CD4-positive, alpha-beta T cell treated with Interleukin-17A for 1 hour (primary cell): ENCODE measurements around the gene NADK2.
A peak's percentile ranks its signal among the peaks of the same experiment; 100 is the strongest.
"Not testable (repeated sequence)": the region's sequence is repeated elsewhere in the genome, so short reads cannot be mapped to it uniquely, and the experiment has no call there.

Experiments
- DNase-seq: peaks from one replicate; pipeline ENCODE4 v3.0.0-alpha.2; 2020

NADK2 gene

DNA sequence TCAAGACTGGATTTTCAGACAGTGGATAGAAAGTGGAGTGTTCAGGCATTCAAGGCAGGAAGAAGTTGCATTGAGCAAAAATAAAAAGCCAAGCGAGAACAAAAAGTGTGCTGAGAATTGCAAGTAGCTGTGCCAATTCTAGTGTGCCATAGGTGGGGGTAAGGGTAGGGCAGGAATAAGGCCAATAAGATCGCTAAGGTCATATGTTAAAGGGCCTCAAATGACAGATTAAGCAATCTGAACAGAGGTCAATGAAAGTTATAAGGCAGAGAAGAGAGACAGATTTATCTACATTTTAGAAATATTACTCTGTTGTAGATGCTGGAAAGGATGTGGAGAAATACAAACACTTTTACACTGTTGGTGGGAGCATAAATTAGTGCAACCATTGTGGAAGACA lies 36.4 kb downstream of the NADK2 start:
- no peak for DNase-seq

DNA sequence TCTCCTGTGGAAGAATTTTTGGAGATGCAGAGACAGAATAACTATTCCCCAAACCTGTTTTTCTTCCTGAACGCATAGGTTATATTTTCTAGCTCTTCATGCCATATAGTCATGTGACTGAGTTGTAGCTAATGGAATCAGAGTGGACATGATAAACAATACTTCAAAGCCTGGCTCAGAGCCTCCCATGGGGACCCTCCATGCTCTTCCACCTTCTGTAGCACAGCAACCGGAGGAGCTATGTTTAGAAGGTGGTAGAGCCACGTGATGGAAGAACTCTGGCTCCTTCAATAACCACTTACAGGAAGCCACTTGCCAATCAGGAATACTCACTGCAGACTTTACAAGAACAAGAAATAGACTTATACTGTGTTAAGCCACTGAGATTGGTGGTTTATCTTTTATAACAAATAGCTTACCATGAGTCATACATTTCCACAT lies 39.2 kb downstream of the NADK2 start:
- DNase-seq: no peak

DNA sequence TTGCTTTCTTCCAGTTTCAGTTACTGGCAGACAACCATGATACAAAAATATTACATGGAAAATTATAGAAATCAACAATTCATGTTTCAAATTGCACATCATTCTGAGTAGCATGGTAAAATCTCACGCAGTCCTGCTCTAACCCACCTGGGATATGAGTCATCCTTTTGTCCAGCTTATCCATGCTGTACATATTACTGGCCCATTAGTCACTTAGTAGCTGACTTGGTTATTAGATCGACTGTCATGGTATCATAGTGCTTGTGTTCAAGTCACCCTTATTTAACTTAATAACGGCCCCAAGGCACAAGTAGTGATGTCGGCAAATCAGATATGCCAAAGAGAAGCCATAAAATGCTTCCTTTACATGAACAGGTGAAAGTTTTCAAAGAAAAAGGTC lies 41.2 kb downstream of the NADK2 start:
- no peak for DNase-seq

DNA sequence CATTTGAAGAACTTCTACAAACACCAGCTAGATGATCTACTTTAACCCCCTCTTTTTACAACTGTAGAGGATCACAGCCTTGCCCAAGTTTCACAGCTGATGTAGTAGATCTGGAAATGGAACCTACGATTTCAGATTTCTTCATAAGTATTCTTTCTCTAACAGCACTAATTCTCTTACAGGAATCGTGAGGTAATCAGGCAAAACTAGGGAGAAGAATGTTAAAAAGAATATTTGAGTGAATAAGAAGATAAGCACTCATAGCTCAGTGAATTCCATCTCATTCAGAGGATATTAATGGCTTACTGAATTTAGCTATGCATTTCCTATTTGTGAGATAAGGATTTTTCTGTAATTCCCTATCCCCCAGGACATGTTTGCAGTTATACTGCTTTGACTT lies 42.1 kb downstream of the NADK2 start:
- no peak for DNase-seq

DNA sequence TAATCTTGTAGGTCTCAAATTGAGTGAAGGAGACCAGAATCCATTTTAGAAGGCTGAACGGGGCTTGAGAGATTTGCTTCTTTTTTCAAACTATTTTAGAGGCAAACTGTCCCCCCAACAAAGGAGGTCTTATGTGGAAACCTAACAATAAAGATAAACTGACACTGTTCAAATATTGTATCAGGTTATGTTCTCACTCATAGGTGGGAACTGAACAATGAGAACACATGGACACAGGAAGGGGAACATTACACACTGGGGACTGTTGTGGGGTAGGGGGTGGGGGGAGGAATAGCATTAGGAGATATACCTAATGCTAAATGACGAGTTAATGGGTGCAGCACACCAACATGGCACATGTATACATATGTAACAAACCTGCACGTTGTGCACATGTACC lies 42.9 kb downstream of the NADK2 start:
- DNase-seq: not testable (repeated sequence)

DNA sequence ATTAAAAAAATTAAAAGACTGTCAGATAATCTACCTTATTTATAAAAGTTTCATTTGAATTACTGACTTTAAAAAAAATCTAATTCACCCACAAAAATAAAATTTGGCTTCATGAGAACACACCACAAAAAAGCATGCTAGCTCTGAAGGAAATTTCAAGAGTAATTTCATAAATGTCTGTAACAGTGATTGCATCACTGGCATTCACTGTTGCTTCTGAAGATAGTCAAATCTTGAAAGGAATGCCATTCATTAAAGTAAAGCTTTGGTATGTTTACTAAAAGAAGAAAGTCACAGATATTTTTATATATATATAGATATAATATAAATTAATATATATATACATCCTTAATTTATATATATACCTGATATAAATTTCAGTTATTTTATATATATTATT lies 43.4 kb downstream of the NADK2 start:
- no peak for DNase-seq

DNA sequence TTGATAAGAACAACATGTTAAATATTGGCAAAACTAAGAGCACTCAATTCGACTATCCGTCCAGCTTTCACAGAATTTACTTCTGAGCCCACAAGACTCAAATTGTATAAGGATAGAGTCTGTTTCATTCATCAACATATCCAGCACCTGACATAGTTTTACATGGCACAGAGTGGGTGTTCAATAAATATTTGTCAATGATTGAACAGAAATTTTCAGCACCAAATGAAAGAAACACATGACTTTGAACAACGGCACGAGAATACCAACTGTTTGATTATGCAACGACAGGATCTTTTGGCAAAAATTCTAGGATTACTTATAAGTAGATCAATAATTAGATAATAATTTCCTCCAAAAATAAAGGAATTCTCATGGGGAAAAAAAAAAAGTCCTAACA lies 48.0 kb downstream of the NADK2 start:
- no peak for DNase-seq

DNA sequence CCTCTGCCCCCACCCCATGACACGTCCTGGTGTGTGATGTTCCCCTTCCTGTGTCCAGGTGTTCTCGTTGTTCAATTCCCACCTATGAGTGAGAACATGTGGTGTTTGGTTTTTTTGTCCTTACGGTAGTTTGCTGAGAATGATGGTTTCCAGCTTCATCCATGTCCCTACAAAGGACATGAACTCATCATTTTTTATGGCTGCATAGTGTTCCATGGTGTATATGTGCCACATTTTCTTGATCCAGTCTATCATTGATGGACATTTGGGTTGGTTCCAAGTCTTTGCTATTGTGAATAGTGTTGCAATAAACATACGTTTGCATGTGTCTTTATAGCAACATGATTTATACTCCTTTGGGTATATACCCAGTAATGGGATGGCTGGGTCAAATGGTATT lies 57.3 kb downstream of the NADK2 start:
- not testable (repeated sequence) for DNase-seq

DNA sequence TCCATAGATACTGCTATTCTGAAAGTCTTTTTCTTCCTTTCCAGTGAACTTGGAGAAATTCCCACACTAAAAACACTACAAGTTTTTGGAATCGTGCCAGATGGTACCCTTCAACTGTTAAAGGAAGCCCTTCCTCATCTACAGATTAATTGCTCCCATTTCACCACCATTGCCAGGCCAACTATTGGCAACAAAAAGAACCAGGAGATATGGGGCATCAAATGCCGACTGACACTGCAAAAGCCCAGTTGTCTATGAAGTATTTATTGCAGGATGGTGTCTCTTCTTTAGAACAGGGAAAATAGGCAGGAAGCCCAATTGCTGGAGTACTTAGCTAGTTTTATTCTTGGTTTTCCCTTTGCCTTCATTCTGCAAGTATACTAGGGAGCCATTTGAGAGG lies 60.0 kb downstream of the NADK2 start:
- DNase-seq: no peak

DNA sequence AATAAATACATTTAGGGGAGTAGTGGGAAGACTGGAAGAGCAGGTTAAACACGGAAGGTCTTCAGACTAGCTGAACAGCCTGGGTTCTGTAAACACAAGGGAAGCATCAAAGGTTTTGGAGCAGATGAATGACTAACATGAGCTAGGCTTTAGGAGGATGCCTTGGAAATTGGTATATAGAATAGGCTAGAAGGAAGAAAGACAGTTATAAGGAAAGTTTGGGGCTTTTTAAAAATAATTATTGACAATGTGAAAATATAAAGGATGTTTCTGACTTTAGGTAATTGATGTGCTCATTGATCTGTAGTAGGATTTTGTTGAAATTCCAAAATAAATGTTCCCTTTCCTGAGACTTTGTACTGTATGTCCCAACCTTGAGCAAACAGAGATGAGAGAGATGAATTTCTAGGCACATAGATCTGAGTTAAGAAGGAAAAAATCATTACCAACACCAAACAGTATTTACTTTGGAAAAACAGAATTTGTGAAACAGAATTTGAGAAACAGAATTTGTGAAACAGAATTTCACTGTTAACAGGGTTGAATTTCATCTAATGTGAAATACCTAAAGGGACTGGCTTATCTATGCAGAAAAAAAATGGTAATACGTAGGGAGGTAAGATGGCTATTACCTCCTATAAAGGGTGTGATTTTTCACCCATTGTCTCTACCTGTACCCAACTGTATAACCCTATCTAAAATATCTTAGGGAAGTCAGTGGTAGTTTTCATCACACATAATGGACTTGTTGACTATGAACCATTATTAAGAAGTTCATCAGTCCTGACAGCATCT lies 61.0 kb downstream of the NADK2 start:
- DNase-seq: no peak

DNA sequence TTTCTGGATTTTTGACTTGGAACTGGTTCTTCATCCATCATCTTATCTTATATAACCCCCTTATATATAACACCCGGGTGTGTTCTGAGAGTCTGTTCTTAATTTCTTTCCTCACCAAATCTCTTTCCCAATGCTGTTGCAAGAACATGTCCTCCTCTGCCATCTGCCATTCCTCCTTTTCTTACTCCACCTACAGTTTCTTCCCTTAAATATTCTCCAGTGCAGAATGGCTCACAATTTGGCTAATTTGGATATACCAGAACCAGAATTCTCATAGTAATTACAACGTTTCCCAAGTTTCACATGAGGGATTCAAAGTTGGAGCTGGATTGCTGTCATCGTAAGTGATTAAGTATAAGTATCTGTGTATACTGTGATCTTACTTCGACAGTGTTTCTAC lies 61.8 kb downstream of the NADK2 start:
- no peak for DNase-seq

DNA sequence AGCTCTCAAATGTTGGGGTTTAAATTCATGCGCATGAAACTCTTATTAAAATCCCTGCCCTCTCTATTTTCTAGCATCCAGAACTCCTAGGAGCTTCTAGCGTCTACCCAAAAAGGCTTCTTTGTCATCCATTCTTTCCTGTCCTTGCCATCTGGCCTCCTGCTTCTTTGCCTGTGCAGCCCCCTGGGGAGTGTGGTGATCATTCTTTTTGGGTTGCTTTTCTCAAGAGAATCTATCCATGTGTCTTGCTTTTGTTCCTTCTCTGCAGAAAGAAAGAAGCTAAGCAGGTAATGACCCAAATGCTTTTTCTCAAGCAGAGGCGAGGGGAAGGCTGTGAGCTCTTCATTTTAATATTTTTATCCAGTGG lies 63.2 kb downstream of the NADK2 start:
- no peak for DNase-seq

DNA sequence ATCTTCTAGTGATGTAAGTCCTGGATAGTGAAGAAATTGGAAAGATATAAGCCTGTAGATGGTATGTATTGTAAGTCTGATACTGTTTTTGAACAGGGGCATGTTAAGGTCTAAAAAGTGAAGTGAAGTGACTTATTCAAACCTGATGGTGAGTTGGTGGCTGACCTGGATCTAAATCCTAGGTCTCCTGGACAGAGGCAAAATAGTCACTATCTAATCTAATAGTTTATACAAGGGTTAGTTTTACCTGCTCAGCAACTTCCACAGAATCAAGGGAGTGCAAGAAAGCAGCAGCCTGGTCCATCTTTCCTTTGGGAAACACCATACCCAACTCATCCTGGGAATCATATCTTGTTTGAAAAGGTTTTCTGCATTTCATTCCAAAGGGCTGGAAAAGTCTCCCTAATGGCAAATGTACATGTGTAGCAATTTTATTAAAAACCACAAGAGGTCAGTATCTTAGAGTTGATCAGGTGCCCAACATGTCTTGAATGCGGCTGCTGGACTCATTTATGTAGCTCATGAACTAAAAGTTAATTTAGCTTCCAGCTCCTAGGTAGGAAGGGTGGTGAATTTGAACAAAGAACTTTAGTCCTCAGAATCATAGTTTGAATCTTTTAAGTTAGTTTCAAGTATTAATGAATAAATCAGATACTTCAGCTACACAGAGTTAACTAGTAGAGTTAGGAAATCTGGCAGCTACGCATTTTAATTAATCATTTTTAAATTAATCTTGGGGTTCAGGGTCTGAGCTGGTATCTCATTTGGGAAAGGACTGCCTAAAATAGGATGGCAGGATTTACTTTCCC lies 63.8 kb downstream of the NADK2 start:
- no peak for DNase-seq

DNA sequence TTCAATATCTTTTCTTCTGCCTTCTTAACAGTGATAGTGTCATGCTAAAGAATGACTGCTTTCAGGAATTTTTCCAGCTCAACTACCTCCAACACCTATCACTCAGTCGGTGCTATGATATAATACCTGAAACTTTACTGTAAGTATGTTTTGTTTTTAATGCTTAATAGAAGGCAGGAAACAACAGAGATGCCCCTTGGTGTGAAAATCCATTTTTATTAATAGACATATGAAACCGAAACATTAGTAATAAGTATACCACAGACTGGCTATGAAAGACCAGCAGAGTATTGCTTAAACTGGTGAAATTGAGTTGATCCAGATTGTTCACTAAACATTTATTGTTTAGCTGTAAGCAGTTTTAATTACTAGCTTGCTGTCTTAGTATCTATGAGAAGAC lies 64.6 kb downstream of the NADK2 start:
- DNase-seq: no peak

DNA sequence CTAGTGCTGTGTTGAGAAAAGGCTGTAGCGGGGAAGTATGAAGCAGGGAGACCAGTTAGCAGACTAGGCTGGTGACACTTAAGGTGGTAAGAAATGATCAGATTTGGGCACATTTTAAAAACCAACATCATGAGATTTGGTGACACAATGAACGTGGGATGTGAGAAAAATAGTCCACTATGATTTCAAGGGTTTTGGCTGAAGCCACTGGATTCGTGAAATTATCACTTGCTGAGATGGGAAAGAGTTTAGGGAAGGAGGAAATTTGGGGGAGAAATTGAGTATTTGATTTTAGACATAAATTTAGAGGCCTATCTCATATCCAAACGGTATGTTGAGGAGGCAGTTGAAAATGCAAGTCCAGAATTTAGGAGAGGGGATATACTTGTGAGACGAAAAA lies 66.7 kb downstream of the NADK2 start:
- DNase-seq: no peak

DNA sequence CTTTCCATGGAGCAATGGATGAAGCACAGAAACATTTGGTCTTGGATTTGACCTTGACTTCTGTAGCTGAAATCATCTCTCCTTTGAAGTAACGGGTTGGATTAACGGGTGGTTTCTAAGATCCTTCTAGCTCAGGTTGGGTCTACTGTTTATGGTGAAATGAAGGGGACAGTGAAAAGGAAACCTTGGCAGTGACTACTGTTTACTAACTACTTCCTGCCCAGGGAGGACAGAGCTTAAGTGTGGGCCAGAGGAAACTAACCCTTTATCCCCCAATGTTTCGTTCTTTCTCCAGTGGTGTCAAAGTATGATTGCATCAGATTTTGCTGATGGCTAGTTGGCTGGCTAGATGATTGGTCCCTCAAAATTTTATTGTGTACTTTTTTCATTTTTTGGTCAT lies 67.6 kb downstream of the NADK2 start:
- no peak for DNase-seq

DNA sequence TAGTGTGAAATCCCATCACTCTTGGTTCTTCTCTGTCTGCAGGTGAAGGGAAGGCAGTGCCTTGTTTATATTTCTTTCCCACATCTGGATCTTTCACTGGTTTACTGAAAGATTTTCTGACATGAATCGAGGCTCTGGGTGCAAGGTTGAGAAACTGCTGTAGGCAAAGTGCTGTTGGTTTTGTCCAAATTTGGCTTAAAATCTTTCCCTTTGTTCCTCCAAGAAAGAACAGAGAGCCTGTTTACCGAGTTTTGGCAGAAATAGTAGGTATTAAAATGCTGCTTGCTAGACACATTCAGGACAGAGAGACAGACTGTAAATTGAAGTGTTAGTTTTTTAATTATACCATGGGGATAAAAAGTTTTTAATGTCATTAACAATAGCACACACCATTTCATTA lies 68.3 kb downstream of the NADK2 start:
- no peak for DNase-seq

DNA sequence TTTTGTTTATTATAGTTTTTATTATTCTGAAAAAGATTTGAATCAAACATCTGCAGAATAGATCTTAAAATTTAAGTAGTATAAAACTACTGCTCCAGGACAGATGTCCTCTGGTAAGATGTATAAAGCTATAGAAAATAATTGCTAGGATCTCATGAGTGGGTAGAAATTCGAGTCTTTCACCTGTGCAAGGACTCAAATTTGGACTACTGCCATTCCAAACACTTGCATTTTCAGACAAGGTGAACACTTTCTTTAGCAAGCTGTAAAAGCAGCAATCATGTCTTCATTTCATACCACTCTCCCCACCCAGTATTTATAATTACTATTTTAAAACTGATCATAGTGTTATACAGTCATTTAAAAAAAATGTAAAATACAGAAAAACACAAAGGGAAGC lies 69.1 kb downstream of the NADK2 start:
- DNase-seq: no peak

DNA sequence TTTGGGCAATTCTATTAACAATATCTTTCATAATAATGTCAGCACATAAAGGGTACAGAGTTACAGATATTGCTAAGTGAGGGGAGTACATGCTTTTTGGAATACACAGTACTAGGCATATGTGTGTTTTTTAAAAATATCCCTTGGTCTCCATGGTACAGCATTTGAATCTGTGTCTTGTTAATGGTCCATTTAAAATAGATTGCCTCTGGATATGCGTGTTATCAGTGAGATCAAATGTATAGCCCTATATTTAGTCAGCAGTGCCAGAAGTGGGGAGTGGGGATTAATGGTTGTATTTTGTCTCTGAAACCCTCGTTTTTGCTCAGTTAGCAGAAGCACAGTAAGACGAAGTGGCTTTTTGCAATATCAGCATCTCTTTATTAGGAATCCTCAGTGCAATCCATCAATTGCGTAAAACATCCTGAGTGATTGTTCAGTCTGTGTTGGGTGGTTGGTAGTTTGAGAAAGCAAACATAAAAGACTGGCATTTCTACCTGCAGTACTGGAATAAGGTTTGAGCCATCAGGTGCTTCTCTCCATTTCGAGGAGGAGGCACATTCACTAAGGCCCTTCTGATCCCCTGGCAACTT lies 70.8 kb downstream of the NADK2 start:
- no peak for DNase-seq

DNA sequence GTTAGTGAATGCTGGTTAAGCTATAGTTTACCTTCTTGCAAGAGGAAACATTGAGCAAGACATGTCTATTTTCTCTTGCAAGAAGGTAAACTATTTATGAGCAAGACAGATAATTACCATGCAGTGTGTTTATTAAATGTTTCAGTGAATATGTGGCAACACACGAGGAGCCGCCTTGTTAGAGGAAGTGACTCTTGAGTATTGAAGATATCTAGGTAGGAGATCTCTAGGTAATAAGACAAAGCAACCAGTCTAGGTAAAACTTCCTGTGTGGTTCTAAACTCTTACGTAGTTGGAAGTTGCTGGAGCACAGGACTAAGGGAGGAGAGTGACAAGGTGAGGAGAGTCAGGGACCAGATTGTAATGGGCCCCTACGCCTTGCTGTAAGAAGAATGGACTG lies 73.0 kb downstream of the NADK2 start:
- peak; percentile 23 for DNase-seq

DNA sequence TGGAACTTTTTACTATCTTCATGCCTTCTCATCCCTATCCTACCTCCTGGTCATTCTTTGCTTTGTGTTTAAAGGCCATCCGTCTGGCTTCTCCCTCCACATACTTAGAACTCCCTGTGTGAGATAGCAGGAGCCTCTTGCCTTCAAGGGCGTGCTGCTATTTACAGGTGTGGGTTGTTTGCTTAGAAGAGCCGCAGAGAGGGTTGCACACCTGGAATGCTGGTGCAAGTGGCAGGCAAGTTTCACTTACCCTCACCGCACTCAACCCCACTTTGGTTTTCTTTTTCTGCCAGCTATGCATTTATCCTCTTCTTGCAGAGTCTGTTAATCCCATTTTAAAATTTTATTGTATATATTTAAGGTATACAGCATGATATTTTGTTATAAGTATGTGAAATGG lies 77.3 kb downstream of the NADK2 start:
- DNase-seq: no peak

DNA sequence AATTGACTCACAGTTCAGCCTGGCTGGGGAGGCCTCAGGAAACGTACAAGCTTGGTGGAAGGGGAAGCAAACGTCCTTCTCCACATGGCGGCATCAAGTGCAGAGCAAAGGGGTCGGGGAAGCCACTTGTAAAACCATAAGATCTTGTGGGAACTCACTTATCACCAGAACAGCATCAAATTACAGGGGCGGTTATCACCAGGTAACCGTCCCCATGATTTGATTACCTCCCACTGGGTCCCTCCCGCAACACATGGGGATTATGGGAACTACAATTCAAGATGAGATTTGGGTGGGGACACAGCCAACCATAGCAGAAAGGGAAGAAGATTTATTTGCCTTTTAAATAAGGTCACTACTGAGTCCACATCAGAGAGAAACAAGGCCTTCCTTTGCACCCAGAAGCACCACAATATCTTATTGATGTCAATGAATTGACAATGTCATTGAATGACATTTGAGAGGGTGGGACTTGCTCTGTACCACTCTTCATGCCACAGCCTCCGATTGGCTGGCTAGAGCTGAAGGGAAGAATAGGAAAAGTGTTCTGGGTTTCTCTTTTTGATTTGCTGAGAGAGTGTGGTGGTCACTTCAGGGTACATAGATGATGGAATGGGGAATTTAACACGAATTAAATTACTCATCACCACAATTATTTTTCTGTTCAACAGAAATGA lies 78.8 kb downstream of the NADK2 start:
- no peak for DNase-seq

DNA sequence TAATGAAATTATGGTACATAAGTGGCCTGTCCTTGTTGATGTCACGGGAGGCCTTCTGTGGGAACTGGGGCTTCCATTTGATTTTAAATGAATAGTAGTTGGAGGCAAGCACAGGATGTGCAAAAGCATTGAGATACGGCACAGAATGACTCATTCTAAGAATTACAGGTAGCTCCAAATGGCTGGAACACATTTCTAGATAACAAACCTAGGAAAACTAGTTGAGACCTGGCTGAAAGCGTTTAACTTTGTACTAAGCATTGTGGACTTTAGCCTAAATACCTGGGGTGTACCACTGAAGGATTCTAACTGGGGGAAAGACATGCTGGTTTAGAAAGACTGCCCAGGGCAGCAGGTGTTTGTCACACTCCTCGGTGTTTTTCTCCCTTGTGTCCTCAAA lies 80.4 kb downstream of the NADK2 start:
- no peak for DNase-seq

DNA sequence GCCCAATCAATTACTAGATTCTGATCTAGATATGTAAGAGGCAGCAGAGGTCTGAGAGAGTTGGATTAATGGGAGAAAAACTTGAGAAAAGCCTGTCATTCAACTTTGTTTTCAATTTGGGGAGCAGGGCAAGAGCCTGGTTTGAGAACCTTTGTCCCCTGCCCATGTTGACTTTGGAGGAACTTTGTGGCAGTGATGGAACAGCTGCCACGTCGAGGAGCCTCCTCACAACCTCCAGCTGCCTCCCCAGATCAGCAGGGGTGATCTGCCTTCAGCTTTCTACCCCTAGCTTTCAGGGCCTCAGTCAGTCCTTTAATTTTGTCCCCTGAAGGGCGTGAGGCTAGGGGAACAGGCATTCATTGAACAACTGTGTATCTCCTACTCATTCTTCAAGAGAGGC lies 81.1 kb downstream of the NADK2 start:
- DNase-seq: no peak
